ENCODE measurements around the gene AUTS2. TPM values are rescaled to one million over a fixed set of nuclear protein-coding genes. Genes with fewer than 3 reads are reported as not detected.

AUTS2 gene
- total RNA-seq, 1 experiment from 2014 or later = 2.5 TPM

DNA sequence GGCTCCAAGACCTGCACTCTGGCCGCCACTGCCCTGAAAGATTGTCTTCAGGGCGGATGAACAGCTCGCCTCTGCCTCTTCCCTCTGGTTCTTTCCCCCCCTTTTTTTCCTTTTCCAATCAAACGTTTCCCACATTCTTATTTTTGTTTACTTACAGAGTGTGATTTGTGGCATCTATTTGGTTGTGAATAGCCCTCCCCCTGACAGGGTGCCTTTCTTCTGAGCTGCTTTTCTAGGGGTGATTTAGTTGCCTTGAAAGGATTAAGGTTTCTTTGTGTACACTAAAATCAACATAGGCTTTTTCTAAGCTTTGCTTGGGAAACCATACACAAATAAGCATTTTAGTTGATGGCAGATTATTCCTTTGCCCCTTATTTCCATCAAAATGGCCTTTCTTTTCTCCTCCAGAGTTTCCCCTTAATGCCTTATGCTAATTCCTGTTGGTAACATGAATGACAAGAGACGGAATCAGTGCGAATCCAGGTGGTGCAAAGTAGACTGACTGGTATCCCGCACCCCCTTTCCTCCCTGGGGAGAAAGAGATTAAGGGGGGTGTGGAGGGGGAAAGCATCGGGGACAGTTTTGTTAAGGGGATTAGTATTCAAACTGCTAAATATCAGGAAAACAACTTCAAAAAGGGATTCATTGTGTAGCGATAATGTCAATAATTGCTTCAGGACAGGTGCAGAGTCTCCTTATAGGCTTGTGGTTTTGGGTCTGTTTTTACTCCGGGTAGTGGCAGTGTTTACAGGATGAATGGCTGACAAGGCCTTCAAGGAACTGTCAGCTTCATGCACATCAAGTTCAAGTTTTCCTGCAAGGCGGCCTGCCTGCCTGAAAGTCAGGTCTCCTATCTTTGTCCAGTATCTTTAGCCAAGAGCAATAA, 1102.0 kb downstream of the AUTS2 start:
- H3K27ac ChIP-seq (ENCODE audit: low read length) = no peak overlapping the region
- CTCF ChIA-PET = interaction anchor here (0.7 kb wide), 1 partner anchor 16 kb away, joined by 3 read pairs; no protein-coding TSS in a partner anchor
- ATAC-seq (no peak), DNase-seq (ENCODE audit: low read depth, low spot score) (no peak)
- no peak overlapping the region for H3K4me3 ChIP-seq (ENCODE audit: low read depth in 2 of 2, low read length in 2 of 2)
- no peaks in the 10 kb centered on the region for H3K36me3 ChIP-seq (ENCODE audit: control insufficient read depth, insufficient read depth, low read length)
- H3K27me3 ChIP-seq (ENCODE audit: control insufficient read depth, insufficient read depth, low read length) = peaks cover 21% of the 10 kb centered on the region
- H3K9me3 ChIP-seq (ENCODE audit: control insufficient read depth, insufficient read depth, low read depth, low read length) = no peaks in the 10 kb centered on the region
- POLR2A ChIA-PET = no interaction called here
- intact Hi-C loops (cut with micrococcal nuclease; ENCODE audit: unreplicated experiment) (no loop called here), in situ Hi-C loops (cut with HindIII; ENCODE audit: low pct_unique_long_range_greater_than_20kb, low sequenced_read_pairs) (no loop called here)
- BruUV-seq (replicated peaks) = no TSS peak
- no peaks in the 10 kb centered on the region for H3K4me1 ChIP-seq (ENCODE audit: control insufficient read depth, insufficient read depth, low read length)
- no peak for TF ChIP-seq POLR2AphosphoS5 (IDR thresholded peaks at IDR 0.05; ENCODE audit: low read depth, low read length)
- TF ChIP-seq, protein P1, sequence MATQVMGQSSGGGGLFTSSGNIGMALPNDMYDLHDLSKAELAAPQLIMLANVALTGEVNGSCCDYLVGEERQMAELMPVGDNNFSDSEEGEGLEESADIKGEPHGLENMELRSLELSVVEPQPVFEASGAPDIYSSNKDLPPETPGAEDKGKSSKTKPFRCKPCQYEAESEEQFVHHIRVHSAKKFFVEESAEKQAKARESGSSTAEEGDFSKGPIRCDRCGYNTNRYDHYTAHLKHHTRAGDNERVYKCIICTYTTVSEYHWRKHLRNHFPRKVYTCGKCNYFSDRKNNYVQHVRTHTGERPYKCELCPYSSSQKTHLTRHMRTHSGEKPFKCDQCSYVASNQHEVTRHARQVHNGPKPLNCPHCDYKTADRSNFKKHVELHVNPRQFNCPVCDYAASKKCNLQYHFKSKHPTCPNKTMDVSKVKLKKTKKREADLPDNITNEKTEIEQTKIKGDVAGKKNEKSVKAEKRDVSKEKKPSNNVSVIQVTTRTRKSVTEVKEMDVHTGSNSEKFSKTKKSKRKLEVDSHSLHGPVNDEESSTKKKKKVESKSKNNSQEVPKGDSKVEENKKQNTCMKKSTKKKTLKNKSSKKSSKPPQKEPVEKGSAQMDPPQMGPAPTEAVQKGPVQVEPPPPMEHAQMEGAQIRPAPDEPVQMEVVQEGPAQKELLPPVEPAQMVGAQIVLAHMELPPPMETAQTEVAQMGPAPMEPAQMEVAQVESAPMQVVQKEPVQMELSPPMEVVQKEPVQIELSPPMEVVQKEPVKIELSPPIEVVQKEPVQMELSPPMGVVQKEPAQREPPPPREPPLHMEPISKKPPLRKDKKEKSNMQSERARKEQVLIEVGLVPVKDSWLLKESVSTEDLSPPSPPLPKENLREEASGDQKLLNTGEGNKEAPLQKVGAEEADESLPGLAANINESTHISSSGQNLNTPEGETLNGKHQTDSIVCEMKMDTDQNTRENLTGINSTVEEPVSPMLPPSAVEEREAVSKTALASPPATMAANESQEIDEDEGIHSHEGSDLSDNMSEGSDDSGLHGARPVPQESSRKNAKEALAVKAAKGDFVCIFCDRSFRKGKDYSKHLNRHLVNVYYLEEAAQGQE (IDR thresholded peaks at IDR 0.05; ENCODE audit: insufficient read depth in 1 of 2, low read depth in 2 of 2, low read length in 1 of 2) = no peak
- TF ChIP-seq, protein P2, sequence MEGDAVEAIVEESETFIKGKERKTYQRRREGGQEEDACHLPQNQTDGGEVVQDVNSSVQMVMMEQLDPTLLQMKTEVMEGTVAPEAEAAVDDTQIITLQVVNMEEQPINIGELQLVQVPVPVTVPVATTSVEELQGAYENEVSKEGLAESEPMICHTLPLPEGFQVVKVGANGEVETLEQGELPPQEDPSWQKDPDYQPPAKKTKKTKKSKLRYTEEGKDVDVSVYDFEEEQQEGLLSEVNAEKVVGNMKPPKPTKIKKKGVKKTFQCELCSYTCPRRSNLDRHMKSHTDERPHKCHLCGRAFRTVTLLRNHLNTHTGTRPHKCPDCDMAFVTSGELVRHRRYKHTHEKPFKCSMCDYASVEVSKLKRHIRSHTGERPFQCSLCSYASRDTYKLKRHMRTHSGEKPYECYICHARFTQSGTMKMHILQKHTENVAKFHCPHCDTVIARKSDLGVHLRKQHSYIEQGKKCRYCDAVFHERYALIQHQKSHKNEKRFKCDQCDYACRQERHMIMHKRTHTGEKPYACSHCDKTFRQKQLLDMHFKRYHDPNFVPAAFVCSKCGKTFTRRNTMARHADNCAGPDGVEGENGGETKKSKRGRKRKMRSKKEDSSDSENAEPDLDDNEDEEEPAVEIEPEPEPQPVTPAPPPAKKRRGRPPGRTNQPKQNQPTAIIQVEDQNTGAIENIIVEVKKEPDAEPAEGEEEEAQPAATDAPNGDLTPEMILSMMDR (IDR thresholded peaks at IDR 0.05) = no peak
- no peak for TF ChIP-seq SIN3A (IDR thresholded peaks at IDR 0.05; ENCODE audit: borderline replicate concordance, insufficient read depth, low read depth, low read length)
- no peak for TF ChIP-seq TCF7L2 (IDR thresholded peaks at IDR 0.05; ENCODE audit: low read depth, low read length)

DNA sequence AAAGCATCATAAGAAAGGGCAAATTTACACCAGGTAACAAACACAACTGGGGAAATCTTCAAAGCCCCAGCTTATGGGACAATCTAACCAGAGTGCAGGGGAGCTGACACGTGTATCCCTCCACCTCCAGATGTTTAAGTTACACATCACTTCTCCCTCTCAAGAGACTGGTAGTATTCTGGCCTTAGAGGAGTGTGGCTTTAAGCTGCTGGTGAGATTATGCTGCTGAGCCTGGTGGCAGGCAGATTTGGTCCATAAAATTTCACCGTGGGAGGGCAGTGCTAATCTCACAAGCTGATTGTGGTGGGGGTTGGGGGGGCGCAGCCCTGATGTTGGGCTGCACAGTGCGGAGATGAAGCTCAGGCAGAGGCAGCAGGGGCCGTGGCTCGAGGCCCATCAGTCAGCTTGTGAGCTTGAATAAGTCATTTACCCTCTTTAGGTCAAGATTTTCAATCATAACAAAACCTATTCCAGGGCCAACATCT, 1102.7 kb downstream of the AUTS2 start:
- H3K4me3 ChIP-seq (ENCODE audit: low read depth in 2 of 2, low read length in 2 of 2) = no peak overlapping the region
- BruUV-seq (replicated peaks) = no TSS peak
- POLR2A ChIA-PET = no interaction called here
- peaks cover 14% of the 10 kb centered on the region; the same call in 1 of the 2 replicates for H3K27me3 ChIP-seq (ENCODE audit: control insufficient read depth, insufficient read depth, low read length)
- intact Hi-C loops (cut with micrococcal nuclease; ENCODE audit: unreplicated experiment) (no loop called here), in situ Hi-C loops (cut with HindIII; ENCODE audit: low pct_unique_long_range_greater_than_20kb, low sequenced_read_pairs) (no loop called here)
- ATAC-seq = no peak
- CTCF ChIA-PET = interaction anchor here (0.7 kb wide), 1 partner anchor 16 kb away, joined by 3 read pairs; no protein-coding TSS in a partner anchor
- no peak overlapping the region for H3K27ac ChIP-seq (ENCODE audit: low read length)
- no peaks in the 10 kb centered on the region for H3K36me3 ChIP-seq (ENCODE audit: control insufficient read depth, insufficient read depth, low read length)
- no peaks in the 10 kb centered on the region for H3K4me1 ChIP-seq (ENCODE audit: control insufficient read depth, insufficient read depth, low read length)
- TF ChIP-seq, protein P2 (IDR thresholded peaks at IDR 0.05) = no peak
- no peak for TF ChIP-seq TCF7L2 (IDR thresholded peaks at IDR 0.05; ENCODE audit: low read depth, low read length)
- no peak for TF ChIP-seq SIN3A (IDR thresholded peaks at IDR 0.05; ENCODE audit: borderline replicate concordance, insufficient read depth, low read depth, low read length)
- TF ChIP-seq, protein P1 (IDR thresholded peaks at IDR 0.05; ENCODE audit: insufficient read depth in 1 of 2, low read depth in 2 of 2, low read length in 1 of 2) = no peak
- no peak for TF ChIP-seq POLR2AphosphoS5 (IDR thresholded peaks at IDR 0.05; ENCODE audit: low read depth, low read length)
- H3K9me3 ChIP-seq (ENCODE audit: control insufficient read depth, insufficient read depth, low read depth, low read length) = no peaks in the 10 kb centered on the region
- no peak for DNase-seq (ENCODE audit: low read depth, low spot score)

Measured in Panc1 (cell line).